Kidney epithelial cell (primary cell): ENCODE results near the gene IFIT1. TPM values are rescaled to one million over a fixed set of nuclear protein-coding genes. Genes with fewer than 3 reads are reported as not detected.
"Not testable (repeated sequence)": the region's sequence is repeated elsewhere in the genome, so short reads cannot be mapped to it uniquely, and the experiment has no call there.

Experiments
- DNase-seq: peaks from one replicate; pipeline ENCODE4 v3.0.0-alpha.2; 2010; ENCODE audit warnings: low read depth
- H3K27me3 ChIP-seq: 2 replicates; pipeline ENCODE4 v1.6.0; 2011; ENCODE audit warnings: low read length; ENCODE audit not compliant: control insufficient read depth, insufficient read depth
- H3K36me3 ChIP-seq: 2 replicates; pipeline ENCODE4 v1.5.1; 2011; ENCODE audit warnings: low read length; ENCODE audit not compliant: control insufficient read depth, insufficient read depth
- H3K4me3 ChIP-seq: 2 replicates; pipeline ENCODE4 v1.5.1; 2011; ENCODE audit warnings: low read depth, mild to moderate bottlenecking, control low read depth, low read length
- total RNA-seq: library from RNA; depleted of rRNA; stranded (reverse); fragments of >200 nt; gene quantifications from 2 replicates; pipeline ENCODE4 v1.2.3, GENCODE V29; 2015
- TF ChIP-seq, protein P1 (sequence below): IDR thresholded peaks from 2 replicates; pipeline ENCODE4 v1.5.1; 2011; ENCODE audit warnings: mild to moderate bottlenecking, moderate library complexity, low read length, control low read depth, inconsistent platforms; ENCODE audit not compliant: insufficient read depth, poor library complexity, severe bottlenecking

IFIT1 gene
- total RNA-seq, 1 donor from 2014 or later: 10.4 TPM

DNA sequence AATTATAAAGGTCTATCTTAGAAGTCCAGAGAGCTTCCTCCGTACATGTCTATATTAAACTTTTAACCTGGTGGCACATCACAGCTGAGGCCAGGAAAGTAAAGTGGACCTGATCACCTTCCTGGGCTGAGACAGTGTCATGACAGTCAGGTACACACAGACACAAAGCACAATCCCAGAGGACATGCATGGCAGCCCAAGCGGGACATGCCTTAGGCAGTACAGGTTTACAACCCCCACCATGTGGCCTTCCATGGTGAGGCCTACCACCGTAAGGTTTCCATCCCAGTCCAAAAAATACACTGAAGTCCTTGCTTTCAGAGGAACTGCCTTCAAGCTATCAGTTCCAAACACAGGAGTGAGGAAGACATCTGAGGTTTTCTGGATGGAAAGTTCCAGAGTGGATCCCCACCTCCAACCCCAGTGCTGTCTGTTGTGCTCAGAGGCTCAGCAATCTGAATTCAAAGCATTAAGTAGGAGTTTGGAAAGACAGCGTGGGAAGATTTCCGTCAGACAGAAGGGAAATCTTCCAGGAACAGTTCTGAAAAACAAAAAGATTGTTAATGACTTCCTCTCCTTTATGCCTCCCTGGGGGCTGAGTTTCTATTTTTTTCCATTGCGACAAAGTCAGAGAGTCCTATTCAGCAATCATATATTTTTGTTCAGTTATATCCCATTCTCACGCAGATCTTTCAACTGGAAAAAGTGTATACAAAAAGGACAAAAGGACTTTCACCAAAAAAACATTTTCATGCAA lies 44.5 kb upstream of the IFIT1 start:
- H3K4me3 ChIP-seq: no peak overlapping the region
- no peaks in the 10 kb centered on the region for H3K36me3 ChIP-seq
- H3K27me3 ChIP-seq: no peaks in the 10 kb centered on the region
- DNase-seq: no peak
- TF ChIP-seq, protein P1, sequence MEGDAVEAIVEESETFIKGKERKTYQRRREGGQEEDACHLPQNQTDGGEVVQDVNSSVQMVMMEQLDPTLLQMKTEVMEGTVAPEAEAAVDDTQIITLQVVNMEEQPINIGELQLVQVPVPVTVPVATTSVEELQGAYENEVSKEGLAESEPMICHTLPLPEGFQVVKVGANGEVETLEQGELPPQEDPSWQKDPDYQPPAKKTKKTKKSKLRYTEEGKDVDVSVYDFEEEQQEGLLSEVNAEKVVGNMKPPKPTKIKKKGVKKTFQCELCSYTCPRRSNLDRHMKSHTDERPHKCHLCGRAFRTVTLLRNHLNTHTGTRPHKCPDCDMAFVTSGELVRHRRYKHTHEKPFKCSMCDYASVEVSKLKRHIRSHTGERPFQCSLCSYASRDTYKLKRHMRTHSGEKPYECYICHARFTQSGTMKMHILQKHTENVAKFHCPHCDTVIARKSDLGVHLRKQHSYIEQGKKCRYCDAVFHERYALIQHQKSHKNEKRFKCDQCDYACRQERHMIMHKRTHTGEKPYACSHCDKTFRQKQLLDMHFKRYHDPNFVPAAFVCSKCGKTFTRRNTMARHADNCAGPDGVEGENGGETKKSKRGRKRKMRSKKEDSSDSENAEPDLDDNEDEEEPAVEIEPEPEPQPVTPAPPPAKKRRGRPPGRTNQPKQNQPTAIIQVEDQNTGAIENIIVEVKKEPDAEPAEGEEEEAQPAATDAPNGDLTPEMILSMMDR: no peak

DNA sequence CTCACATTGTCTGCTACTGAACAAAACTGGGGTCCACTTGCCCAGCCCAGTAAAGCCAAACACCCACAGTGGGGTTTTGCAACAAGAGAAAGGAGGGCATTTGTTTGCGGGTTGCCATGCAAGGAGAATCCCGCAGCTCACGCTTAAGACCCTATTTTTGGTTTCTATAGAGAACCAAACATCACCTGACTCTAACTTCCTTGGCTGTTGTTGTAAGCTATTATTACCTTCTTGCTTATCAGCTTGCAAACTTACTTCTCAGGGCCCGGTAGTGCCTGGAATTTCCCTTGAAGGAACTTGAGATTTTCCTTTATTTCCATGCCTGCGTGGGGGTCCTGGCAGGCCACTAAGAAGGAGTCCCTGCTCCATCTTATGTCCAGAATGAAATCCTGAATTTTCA lies 43.9 kb upstream of the IFIT1 start:
- Histone ChIP-seq H3K4me3 (no peak overlapping the region), H3K27me3 (no peaks in the 10 kb centered on the region), H3K36me3 (no peaks in the 10 kb centered on the region)
- TF ChIP-seq, protein P1: no peak
- DNase-seq: no peak

DNA sequence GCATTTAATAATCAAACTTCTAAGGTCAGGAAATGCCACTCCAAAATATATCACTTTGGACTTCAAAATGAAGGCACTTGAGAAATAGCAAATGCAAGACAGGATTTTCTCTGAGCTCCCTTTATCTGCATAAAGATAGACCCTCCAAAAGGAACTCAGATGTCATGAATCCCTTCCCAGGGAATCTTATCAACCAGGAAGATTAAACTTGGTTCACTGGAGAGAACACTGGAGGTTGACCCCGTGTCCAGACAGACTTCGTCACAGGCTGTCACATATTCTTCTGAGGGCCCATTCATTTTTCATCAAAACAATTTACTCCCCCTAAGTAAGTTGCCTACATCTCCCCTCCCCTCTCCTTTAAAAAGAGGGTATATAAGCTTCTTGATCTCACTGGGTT lies 43.4 kb upstream of the IFIT1 start:
- Histone ChIP-seq H3K4me3 (no peak overlapping the region), H3K36me3 (no peaks in the 10 kb centered on the region), H3K27me3 (no peaks in the 10 kb centered on the region)
- TF ChIP-seq, protein P1: no peak
- no peak for DNase-seq

DNA sequence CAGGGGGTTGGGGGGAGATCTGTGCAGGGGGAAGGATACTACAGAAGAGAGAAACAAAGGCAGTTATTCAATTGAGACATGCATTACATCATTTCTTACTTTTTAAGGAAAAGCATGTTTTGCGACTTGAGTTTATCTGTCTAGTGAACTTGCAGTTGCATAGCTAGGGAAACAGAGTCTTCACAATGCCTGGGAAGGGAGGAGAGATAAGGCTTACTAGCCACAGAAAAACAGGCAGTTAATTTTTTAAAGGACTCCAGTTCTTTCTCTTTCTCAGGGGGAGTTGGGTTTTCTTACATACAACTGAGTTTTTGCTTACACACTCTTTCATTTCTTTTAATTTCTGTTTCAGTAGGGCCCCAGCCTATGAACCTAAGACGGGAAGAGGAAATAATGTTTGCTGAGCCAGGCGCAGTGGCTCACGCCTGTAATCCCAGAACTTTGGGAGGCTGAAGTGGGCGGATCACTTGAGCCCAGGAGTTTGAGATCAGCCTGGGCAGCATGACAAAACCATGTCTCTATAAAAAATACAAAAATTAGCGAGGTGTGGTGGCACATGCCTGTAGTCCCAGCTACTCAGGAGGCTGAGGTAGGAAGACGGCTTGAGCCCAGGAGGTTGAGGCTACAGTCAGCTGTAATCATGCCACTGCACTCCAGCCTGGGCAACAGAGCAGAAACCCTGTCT lies 41.6 kb upstream of the IFIT1 start:
- not testable (repeated sequence) for DNase-seq, H3K36me3 ChIP-seq, H3K27me3 ChIP-seq, H3K4me3 ChIP-seq

DNA sequence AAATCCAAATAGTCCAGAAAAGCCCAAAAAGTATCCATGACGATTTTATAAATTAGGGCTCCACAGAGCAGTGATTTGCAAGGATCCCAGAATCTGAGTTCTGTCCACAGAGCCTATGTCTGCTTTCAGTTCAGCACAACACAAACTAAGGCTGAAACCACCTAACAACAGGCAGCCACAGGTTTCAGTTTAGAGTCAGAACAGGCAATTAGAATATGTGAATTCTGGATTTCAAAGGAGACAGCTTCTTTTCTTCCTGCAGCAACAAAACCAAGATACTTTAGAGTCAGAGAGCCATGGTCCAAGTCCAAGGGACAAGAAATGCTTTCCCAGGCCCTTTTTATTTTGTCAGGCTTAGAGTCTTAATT lies 41.0 kb upstream of the IFIT1 start:
- no peaks in the 10 kb centered on the region for H3K27me3 ChIP-seq
- no peak overlapping the region for H3K4me3 ChIP-seq
- TF ChIP-seq, protein P1: no peak
- no peak for DNase-seq
- no peaks in the 10 kb centered on the region for H3K36me3 ChIP-seq

DNA sequence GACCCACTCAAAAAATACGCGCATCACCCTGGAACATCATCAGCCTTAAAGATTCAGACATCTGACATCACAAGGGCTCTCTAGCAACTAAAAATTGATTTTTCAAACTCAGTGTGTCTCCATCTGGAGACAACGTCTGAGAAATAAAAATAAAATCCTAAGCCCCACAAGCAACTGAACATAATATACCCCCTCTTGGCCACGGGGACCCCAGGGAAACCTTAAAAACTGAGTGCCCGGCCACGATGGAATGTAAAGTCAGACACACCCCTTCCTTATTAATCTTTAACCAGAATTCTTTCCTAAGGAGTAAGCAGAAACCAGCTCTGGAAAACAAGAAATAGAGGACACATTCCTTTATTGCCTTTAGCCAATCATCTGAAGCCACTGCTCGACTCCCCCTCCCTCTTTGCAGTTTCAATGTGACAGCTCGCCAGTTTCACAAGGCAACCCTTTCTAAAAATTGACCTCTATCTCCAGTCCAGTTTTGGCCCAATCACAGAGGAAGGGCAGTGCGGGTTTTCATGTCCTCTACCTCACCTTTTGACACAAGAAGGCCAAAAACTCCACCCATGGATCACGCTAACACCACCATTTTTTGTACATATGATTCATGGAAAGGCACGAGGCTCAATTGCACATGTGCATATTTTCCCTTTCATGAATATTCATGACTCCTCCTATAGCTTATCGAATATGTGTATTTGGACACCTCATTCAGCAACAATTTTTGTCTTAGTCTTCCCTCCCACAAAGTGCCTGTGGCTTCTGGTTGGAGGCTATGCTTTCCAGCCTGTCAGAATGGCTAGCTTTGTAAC lies 40.4 kb upstream of the IFIT1 start:
- Histone ChIP-seq H3K27me3 (no peaks in the 10 kb centered on the region), H3K36me3 (no peaks in the 10 kb centered on the region), H3K4me3 (peak overlapping the region; percentile 7)
- peak; percentile 86 for DNase-seq
- TF ChIP-seq, protein P1: no peak
